GM21526 (cell line): ENCODE results near the gene IRF6.
A peak's percentile ranks its signal among the peaks of the same experiment; 100 is the strongest.

ENCODE experiments used
- ATAC-seq: cut with Tn5 transposase; IDR thresholded peaks from one replicate; pipeline ENCODE4 v1.9.1; 2021; ENCODE audit warnings: moderate library complexity; ENCODE audit not compliant: unreplicated experiment, low FRiP score

IRF6 gene

GRCh38 chr1:209766051-209766450 is 39.9 kb downstream of the IRF6 start:
- ATAC-seq: no peak

- ATAC-seq: no peak
These were observed 44.8 kb downstream of the IRF6 start for GRCh38 chr1:209761011-209761635.

- ATAC-seq: no peak
These were observed 46.0 kb downstream of the IRF6 start for GRCh38 chr1:209759829-209760359.

GRCh38 chr1:209758400-209758799 is 47.5 kb downstream of the IRF6 start:
- ATAC-seq: no peak

- ATAC-seq: peak; percentile 36
These were observed 49.1 kb downstream of the IRF6 start for GRCh38 chr1:209756615-209757445.

- ATAC-seq: peak; percentile 82
These were observed 49.9 kb downstream of the IRF6 start, which contains the start of gene TRAF3IP3 for GRCh38 chr1:209755926-209756614. TRAF3IP3 (plus strand) TSS chr1:209756053; CDS start chr1:209760040, 3,987 bp downstream.

GRCh38 chr1:209755256-209755655 is 50.7 kb downstream of the IRF6 start:
- ATAC-seq: no peak

GRCh38 chr1:209752890-209753289 is 53.1 kb downstream of the IRF6 start:
- no peak for ATAC-seq

GRCh38 chr1:209751627-209752231 is 54.2 kb downstream of the IRF6 start:
- peak; percentile 44 for ATAC-seq

GRCh38 chr1:209749670-209750323 is 56.1 kb downstream of the IRF6 start:
- no peak for ATAC-seq

GRCh38 chr1:209749205-209749604 is 56.7 kb downstream of the IRF6 start:
- ATAC-seq: no peak

- no peak for ATAC-seq
These were observed 57.3 kb downstream of the IRF6 start for GRCh38 chr1:209748620-209749019.

GRCh38 chr1:209747580-209748262 is 58.2 kb downstream of the IRF6 start:
- peak; percentile 76 for ATAC-seq

GRCh38 chr1:209746451-209747165 is 59.3 kb downstream of the IRF6 start:
- no peak for ATAC-seq

- ATAC-seq: no peak
These were observed 62.8 kb downstream of the IRF6 start for GRCh38 chr1:209743145-209743482.

GRCh38 chr1:209742409-209743144 is 63.4 kb downstream of the IRF6 start:
- ATAC-seq: no peak

GRCh38 chr1:209741889-209742288 is 64.1 kb downstream of the IRF6 start:
- no peak for ATAC-seq

GRCh38 chr1:209741193-209741592 is 64.7 kb downstream of the IRF6 start:
- ATAC-seq: no peak
